ENCODE data around the gene SLC1A4.
"Not testable (repeated sequence)": the region's sequence is repeated elsewhere in the genome, so short reads cannot be mapped to it uniquely, and the experiment has no call there.

The SLC1A4 gene

DNA sequence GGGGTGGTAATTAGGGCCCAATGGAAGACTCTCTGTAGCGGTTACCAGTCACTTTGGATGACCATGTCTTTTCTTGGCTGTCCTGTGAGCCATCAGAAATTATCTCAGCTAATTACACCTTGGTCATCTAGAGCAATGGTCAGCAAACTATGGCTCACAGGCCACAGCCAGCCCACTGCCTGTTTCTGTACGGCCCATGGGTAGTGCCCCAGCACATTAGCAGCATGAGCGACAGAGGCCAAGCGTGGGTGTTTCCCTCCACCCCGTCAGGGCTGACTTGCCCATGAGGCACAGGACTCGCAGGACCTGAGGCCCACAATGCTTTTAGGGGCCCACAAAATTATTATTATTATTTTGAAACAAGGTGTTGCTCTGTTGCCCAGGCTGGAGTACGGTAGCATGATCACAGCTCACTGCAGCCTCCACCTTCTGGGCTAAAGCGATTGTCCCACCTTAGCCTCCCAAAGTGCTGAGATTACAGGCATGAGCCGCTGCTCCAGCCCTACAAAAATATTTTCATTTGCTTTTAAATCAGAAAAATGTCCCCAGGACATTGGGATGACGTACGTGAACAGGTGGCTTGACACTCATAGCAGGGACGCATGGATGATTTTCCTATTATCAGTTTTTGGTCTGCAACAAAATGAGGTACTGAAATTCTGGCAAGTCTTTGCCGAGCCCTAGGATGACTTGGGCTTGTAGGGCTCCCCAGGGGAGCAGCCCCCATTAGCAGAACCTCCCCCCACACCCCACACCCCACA, 37.7 kb downstream of the SLC1A4 start:
- DNase-seq (ENCODE audit: low spot score), result no peak

DNA sequence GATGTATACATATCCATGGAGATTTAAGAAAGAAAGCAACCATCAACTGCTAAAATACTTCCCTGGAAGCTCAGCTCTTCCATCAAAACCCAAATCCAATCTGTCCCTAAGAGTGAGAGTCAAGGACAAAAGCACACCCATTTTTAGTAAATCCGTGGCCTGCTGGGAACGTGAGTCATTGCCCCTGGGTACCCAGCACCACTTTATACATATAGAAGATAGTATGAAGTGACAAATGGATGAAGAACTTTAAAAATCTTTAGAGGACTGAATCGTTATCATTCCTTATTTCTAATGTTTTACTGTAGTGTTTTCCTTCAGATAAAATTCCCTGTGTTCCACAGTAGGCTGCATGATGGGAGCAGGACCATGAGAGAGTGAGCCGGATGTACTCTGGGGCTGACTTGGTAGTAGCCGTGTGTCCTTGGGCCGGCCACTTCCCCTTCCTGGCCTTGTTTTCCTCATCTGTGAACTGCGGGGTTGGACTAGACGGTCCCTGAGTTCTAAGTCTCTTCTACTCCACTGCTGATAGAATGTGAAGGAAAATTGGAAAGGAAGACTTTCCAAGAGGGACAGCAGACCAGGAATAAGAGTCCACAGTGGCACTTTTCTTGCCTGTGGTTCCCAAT, 38.5 kb downstream of the SLC1A4 start:
- no peak for DNase-seq (ENCODE audit: low spot score)

DNA sequence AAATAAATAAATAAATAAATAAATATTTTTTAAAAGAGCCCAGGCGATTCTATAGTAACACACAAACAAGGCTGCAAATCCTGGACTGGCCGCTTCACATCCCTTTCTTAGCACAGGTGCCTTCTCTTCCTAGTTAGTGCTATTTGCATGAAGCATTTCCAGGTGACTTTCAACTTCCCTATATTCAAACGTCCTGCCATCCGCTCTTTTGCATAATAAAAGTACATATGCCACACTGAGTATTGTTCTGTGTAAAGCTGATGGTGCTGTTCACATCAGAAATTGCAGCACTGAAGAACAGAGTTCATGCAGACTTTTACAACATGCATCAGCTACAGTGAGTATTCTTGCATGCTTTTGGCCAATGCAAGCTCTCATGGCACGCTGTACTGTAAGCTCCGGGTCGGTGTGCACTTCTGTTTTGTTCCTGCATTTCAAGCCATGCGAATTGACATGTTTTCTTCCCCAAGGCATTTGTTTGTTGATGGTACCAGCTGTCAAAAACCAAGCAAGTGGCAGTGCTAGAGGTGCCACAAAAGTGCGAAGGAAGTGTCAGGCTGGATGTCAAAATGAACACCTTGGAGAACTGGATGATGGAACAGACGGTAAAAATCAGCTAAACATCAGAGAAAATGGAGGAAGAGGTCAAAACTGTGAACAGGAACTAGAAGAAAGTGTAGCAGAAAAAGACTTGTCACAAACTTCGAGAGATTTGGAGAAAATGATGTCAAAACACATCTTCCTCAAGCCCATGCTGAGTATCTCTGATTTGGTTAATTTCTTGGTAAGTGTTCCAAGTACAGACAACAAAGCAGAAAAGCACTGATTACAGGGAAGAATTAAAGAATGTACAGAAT, 41.5 kb downstream of the SLC1A4 start:
- no peak for DNase-seq (ENCODE audit: low spot score)

DNA sequence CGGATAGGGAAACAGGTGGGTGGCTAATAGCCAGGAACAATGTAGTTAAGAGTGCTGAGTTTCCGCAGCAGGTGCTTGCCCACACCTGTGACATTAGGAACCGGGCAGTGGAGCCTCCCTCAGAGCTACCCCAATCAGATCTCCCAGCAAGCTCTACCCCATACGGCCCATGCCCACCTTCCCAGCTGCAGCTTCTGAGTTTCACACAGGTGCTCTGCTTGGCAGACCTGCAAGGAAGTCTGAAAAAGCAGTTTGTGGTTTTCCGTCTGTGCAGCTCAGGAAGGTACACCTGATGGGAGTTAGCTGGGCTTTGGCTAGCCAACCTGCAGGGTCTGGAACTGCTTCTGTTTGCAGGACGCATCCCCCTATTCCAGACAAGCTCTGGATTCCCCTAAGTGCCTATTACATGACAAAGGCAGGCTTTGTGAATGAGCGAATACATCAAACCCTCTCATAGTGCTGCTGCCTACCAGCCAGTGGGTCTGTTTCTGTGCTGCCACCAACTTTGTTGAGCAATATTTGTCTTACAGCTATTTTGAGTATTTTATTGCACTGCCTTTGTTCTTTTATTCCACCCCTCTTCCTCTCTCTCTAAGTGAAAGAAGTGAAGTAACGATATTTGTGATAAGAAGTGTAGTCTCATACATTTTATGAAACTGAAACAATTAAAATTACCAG, 42.3 kb downstream of the SLC1A4 start:
- DNase-seq (ENCODE audit: low spot score), result no peak

DNA sequence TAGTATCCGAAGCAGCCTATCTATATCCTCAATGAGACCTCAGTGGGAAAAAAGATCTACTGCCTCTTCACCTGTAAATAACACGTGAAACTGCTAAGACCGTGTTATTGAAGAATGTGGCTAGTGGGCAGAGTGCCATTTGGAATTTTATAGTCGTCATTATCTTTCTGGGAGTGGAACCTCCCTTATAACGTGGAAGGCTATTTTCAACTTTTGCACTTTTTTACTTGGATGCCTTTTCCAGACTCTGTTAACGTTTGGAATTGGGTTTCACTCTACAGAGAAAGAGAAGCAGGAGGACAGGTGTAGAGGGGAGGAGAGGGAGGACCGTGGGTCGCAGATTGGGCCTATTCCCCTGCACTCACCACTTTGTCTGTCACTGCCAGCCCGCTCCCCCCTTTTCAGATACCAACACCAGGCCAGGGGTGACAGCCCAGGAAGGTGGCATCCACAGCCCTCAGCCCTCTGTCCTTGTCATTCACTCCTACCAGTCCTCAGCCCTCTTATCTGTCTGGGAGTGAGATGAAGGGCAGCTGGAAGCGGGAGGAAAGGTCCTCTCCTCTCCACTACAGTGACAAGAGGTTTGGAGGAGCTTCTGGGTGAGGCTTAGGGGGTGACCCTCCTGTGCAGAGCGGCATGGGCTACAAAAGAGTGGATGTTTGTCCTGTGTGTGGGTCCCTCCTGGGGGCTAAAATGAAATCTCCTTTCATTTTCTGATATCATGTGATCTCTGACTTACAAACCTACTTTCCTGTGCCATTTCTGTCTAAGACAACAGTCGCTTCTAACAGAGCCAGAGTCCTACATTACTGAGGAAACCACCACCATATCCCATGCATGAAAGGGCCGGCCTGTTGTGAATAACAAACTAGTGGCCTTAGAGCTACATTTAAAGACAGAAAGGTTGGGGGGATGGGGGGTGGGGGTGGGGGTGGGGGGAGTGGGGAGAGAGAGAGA, 43.1 kb downstream of the SLC1A4 start:
- DNase-seq (ENCODE audit: low spot score), result no peak

DNA sequence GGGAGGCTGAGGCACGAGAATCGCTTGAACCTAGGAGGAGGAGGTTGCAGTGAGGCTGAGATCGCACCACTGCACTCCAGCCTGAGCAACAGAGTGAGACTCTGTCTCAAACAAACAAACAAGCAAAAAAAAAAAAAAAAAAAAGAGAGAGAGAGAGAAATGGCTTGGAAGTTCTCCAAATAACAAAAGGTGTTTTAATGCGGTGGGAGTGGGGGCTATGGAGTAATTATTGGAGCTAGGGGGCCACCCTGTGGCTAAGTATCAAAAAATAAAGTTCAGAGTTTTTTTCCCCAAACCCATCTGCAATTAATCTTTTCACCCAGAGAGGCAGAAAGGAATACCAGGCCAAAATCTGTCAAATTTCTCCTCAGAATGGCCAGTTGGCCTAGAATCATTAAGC, 44.0 kb downstream of the SLC1A4 start:
- no peak for DNase-seq (ENCODE audit: low spot score)

DNA sequence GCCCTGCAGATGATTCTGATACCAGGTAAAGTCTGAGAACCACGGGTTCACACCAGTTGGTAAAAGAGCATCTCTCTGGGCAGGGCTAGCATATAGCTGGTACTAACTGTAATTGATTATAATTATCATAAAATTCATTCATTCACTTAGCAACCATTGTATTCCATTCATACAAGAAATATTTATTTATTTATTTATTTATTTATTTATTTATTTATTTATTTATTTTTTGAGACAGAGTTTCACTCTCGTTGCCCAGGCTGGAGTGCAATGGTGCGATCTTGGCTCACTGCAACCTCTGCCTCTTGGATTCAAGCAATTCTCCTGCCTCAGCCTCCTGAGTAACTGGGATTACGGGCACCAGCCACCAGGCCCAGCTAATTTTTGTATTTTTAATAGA, 44.5 kb downstream of the SLC1A4 start:
- DNase-seq (ENCODE audit: low spot score), result not testable (repeated sequence)

DNA sequence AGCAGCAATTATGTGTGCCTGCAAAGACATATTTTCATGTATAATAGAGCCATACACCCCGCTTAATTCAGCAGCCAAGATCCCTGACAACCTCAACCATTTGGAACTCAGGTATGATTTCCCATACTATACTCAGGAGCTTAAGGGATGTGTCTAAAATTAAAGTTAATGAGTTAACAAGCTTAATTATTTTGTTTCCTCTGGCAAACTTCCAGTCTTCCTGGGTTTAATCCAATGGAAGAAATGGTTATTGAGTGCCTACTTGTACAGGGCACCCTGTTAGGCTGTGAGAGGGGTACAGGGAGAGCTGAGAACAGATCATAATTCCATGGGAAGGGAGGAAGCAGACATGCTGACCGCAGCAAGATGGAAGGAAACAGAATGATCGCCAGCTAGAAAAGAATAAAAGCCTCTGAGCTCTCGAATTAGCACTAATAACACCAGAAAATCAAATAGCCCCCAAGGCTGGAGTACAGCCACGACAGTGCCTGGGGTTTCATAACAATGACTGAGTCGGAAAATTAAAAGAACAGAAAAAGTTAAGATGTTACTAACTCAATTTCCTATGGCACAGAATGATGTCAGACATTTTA, 46.2 kb downstream of the SLC1A4 start:
- DNase-seq (ENCODE audit: low spot score), result no peak

DNA sequence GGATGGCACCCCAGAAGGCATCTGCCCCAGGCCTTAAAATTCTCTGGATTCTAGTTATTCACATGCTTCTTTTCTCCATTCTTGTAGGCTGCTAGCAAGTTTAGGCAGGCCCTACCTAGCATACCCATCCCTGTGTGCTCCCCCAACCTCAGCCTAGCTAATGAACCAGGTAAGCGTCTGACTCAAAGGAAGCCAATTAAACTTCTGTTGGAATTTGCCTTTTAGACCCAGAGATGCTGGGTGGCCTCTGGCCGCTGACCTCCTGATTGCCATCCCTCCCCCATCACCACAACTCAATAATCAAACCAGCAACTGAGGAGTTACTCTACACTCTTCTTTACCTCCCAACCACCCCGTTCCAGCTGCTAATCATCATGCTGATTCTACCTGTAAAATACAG, 48.0 kb downstream of the SLC1A4 start:
- DNase-seq (ENCODE audit: low spot score), result no peak

DNA sequence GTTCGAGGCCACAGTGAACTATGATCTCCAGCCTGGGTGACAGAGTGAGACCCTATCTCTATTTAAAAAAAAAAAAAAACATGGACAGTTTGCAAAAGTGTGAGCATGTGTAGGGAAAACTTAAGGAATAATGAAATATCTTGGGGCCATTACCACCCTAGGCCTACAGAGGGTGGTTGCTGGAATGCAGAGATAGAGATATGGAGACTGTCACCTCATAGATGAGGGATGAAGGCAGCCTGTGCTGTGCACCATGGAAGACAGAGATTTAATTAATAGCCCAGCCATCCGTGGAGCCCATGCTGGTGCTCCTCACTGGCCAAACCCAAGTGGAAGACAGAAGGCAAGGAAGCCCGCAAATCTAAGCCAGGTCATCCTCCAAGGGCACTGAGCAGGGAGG, 50.4 kb downstream of the SLC1A4 start:
- DNase-seq (ENCODE audit: low spot score), result no peak

DNA sequence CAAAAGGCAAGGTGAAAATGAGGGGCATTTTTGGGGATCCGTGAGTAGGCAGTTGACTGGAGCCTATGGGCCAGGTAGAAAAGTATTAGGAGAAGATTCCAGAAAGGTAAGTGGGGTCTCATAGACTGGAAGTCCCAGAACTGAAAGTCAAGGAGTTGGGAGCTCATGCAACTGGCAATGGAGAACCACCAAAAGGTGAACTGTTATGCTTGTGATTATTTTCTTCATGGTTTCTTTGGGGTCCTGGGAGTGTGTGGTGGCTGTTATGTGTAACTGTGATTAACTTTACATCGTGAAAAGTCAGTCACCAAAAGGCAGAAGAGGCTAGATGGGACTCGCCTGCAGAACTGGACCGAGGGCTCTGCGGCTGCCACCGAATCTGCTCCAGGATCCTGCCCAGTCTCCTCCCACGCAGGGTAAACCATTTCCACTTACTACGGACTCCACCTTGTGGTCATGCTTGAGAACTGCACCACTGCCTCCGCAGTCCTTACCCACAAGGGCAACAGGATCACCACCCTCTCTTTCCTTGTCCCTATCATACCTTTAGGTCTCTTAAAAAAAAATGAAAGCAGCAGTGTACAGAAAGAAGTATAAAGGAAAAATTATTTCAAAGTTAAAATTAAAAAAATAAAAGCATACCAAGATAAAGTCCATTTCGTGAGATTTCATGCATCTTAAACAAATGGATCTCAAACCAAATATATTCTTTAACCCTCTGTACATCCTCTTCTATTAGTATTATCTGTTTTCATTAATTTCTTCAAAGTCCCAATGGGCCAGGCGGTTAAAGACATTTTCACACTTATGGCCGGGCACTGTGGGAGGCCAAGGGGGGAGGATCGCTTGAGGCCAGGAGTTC, 51.4 kb downstream of the SLC1A4 start:
- peak; percentile 84 for DNase-seq (ENCODE audit: low spot score)

DNA sequence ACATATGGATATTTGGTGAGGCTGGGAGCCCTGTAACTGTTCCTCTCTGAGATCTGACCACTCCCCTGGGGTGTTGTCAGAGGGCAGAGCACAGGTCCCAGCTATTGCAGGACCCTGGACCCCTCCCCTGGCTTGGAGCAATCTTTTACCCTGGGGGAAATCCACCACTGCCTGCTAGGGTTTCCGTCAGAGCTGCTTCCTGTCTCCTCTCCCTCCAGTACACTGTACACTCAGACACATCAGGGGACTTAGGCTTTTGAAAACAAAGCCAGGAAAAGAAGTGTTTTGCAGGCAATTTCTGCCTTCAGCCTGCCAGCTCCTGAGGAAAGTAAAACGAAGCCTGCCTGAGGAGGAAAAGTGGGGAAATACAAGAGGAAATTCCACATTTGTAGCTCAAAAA, 53.8 kb downstream of the SLC1A4 start:
- no peak for DNase-seq (ENCODE audit: low spot score)

DNA sequence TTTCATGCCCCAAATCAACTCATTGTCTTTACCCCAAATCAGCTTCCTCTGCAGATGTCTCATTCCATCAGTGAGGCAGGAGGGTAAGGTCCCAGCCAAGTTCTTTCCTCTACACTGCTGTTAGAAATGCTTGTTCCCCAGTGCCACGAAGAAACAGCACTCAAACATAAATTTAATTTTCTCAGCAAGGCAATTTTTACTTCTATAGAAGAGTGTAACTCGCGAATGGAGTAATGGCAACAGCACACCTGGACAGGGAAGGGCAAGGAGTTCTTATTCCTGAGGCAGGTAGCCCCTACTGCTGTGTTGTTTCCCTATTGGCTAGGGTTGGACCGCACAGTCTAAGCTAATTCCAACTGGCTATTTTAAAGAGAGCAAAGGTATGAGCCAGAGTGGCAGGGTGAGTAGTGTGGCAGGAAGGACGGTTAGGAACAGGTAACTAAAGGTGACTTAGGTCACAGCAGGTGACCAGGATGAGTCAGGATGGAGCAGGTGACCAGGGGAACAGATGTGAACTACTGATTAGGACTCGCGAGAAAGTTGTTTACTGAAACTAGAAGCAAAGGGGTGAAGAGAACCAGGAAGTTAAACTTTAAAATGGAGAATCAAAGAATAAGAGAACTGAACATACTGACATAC, 55.0 kb downstream of the SLC1A4 start:
- DNase-seq (ENCODE audit: low spot score), result no peak

DNA sequence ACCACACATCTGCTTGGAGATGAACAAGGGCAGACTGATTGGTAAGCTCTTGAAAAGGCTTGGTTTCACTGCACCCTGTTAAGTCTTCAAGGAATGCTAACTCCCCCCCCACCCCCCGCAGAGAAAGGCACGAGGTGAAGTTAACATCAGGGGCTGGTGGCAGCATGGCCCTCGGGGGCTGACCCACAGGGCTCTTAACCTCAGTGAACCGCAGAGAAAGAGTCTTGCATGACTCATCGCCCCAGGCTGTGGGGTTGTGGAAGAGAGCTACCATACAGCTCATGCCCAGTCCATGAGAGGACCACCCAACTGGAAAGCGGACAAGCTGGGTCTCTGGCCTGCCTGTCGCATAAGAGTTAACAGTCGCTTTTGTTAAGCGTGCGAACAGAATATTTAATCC, 56.5 kb downstream of the SLC1A4 start:
- no peak for DNase-seq (ENCODE audit: low spot score)

DNA sequence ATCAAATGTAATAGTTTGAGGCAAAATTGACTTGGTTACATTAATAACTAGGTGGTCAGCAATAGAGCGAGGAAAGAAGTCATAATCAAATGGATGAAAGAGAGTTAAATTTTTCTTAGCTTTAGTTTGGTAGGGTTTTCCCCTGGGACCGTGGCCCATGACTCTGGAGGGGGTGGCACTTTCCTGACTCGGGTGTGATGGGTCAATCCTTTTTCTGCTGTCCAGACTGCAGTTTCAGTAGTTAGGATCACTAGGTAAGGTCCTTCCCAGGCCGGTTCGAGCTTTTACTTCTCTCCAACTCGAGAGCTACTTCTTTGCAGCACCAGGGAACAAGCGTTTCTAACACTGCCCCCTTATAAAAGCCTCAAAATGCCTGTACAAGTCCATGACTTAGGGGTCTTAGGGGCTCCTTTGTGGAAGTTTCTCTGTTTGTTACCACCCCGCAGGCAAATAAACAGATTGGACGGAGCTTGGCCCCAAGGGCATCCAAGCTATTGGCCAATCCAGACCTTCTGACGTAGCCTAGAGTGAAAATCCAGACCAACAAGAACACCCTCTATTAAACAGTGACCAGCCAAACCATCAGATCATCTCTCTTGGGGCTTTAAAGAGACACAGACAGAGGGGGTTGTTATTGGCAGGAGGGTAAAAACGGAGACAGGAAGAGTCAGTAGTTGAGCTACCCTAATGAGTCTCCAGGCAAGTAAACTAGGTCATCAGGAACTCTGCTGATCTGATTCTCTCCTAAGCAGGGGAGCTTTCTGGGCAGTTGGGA, 57.6 kb downstream of the SLC1A4 start:
- no peak for DNase-seq (ENCODE audit: low spot score)

DNA sequence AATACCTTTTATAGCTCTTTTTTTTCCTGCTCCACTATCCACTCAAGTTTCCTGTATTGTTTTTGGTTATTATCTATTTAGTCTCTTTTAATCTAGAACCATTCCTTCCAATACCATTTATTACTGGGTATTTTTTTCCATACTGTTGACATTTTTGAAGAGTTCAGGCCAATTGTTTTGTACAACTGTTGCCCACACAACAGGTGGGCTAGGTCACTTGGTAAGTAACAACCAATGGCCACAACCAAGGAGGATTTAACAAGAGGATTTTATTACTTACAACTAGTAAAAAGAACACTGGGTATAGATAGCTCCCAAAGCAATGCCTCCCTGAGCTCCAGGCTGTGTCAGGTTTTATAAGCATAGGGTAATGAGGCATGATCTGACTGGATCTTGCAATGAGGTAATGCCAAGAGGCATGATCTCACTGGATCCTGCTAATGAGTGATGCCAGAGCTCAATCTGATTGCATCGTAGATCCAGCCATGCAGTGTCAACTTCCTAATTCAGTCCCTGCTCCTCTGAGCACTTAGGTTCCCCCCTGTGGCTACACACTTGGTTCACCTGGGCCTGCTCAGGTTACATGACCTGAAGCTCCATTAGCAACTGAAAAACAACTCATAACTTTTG, 59.9 kb downstream of the SLC1A4 start:
- DNase-seq (ENCODE audit: low spot score), result no peak

DNA sequence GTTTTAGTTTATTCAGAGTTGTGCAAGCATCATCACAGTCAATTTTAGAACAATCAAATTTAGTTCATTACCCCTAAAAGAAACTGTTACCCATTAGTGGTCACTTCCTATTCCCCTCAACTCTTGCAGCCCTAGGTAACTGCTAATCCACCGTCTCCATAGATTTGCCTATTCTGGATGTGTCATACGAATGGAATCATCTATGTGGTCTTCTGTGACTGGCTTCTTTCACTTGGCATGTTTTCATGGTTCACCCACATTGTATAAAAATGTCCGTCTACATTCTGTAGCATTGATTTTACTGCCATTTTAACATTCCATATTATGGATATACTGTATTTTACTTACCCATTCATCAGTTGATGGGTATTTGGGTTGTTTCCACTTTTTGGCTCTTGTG, 61.7 kb downstream of the SLC1A4 start:
- no peak for DNase-seq (ENCODE audit: low spot score)

DNA sequence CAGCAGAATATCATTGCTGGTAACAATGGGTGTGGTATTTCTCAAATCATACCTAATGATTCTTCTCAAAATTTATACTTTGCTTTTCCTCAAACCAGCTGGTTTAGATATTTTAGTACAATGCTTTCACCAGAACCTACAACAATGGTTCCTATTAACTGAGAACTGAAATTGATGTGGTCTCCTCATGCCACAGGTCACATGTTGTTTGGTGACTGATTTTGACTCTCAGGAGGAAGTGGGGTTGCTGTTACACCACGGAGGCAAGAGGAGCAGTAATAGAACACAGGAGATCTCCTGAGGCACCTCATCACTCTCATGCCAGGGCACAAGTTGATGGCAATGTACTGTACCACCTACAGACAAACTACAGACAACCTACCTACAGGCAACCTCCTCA, 64.0 kb downstream of the SLC1A4 start:
- no peak for DNase-seq (ENCODE audit: low spot score)
